IMR-90 (cell line): Measurements from ENCODE around the gene PRKCE.

Source experiments
- POLR2A ChIP-seq: IDR thresholded peaks from 2 replicates; pipeline ENCODE4 v1.6.1; 2012; ENCODE audit warnings: mild to moderate bottlenecking, low read depth, low read length
- RAD21 ChIP-seq: IDR thresholded peaks from 2 replicates; pipeline ENCODE4 v1.6.1; 2012; ENCODE audit warnings: low read length, improper control_type of control experiment
- RFX5 ChIP-seq: IDR thresholded peaks from 2 replicates; pipeline ENCODE4 v1.8.0; 2012; ENCODE audit warnings: low read depth, mild to moderate bottlenecking, low read length, moderate library complexity
- TF ChIP-seq, protein P1 (sequence below): conservative IDR thresholded peaks from 2 replicates; pipeline ENCODE4 v1.5.1; 2012; ENCODE audit warnings: mild to moderate bottlenecking, low read depth, low read length, improper control_type of control experiment

DNA sequence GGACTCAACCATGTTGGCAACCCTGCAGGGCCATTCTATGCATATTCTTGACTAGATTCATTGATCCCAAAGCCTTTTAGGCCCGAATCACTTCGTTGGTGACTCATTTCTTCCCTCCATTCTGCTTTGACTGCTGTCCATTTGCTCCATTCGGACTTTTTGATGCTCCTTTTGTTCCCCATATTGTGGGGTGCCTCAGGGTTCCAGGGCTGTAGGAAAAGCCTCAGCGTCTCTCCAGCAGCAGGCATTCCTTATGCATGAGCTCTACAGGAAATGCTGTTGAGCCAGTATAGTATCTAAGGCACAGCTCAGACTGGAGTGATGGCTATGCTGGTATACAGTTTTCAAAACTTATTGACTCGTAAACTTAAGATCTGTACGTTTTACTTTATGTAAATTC is 292.6 kb downstream of the PRKCE start:
- TF ChIP-seq, protein P1, sequence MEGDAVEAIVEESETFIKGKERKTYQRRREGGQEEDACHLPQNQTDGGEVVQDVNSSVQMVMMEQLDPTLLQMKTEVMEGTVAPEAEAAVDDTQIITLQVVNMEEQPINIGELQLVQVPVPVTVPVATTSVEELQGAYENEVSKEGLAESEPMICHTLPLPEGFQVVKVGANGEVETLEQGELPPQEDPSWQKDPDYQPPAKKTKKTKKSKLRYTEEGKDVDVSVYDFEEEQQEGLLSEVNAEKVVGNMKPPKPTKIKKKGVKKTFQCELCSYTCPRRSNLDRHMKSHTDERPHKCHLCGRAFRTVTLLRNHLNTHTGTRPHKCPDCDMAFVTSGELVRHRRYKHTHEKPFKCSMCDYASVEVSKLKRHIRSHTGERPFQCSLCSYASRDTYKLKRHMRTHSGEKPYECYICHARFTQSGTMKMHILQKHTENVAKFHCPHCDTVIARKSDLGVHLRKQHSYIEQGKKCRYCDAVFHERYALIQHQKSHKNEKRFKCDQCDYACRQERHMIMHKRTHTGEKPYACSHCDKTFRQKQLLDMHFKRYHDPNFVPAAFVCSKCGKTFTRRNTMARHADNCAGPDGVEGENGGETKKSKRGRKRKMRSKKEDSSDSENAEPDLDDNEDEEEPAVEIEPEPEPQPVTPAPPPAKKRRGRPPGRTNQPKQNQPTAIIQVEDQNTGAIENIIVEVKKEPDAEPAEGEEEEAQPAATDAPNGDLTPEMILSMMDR = no peak
- TF ChIP-seq RAD21 (no peak), POLR2A (no peak), RFX5 (no peak)
